NCI-H1092 treated with DMSO at 0.1 percent for 48 hours (cell line): ENCODE results near the gene SLC6A8.
A peak's percentile ranks its signal among the peaks of the same experiment; 100 is the strongest.
"Not testable (repeated sequence)": the region's sequence is repeated elsewhere in the genome, so short reads cannot be mapped to it uniquely, and the experiment has no call there.

ENCODE experiments used
- DNase-seq: peaks from one replicate; lab custom pipeline; 2025; lab: John Stamatoyannopoulos, UW

The SLC6A8 gene

DNA sequence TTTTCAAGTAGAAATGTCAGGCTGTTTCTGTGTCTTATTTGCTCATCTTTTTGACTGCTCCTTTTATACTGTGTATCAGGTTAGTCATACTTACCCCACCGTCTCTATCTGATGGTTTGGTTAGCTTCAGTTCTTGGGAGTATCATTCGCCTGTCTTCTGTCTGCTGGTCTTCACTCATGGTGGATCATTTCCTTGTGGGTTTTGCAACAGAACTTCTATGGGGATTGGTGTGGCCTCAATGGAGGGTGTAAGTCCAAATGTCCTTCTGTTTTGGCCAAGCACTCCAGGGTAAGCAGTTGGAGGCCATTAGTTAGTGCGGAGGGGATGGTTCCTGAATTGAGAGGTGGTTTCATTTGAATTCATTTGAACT lies 44.1 kb downstream of the SLC6A8 start:
- no peak for DNase-seq

DNA sequence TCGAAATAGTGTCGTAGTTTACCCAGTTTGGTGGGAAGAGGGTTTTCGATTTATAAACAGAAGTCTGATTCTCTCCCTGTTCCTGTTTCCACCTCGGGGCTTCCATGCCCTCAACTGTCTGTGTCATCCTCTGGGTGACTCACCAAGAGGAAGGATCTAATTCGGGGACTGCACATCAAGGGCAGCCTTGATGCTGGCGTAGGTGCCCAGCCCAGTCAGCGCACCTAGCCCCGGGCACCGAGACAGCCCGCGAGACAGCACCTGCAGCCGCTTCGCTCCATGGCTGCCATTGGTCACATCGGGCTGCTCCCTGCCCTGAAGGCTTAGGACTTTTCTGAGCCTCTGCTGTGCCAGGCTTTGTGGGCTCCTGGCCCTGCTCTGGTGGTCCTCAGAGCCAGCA lies 44.7 kb downstream of the SLC6A8 start:
- no peak for DNase-seq

DNA sequence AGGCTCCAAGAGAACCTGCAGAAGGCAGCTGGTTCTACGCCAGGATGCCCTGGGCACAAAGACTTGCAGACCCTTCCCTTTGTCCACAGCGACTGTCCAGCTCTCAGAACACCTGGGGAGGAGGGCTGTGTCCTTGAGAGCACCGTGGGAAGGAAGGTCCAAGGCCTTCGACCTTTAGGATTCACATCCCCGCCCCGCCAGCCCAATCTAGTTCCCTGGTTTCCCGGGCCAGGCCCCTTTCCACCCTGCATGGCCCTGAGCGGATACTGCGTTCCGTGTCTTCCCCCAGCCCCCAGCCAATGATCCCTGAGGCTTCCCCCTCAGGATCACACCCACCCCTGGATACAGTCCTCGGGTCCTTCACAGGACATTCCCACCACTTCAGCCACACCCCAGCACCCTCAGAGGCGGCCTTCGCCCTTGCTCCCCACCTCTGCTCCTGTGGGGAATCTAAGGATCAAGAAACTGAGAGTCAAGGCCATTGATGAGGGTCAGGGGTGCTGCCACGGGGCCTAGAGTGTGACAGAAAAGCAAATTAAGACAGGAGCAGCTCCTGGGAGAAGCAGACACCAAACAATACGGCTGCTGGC lies 46.0 kb downstream of the SLC6A8 start:
- no peak for DNase-seq

GRCh38 chrX:153734871-153735270 lies 47.1 kb downstream of the SLC6A8 start:
- no peak for DNase-seq

DNA sequence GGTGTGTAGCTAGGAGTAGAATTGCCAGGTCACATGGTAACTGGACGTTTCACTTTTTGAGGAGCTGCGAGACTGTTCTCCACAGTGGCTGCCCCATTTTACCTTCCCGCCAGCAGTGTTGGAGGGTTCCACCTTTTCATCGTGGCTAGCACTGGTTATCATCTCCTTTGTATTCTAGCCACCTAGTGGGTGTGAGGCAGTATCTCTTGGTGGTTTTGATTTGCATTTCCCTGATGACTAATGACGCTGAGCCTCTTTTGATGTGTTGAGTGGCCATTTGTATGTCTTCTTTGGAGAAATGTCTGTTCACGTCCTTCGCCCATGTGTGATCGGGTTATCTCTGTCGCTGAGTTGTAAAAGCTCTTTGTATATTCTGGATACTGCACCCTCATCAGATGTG lies 47.5 kb downstream of the SLC6A8 start:
- DNase-seq, result no peak

GRCh38 chrX:153736071-153736820 lies 48.5 kb downstream of the SLC6A8 start:
- no peak for DNase-seq

DNA sequence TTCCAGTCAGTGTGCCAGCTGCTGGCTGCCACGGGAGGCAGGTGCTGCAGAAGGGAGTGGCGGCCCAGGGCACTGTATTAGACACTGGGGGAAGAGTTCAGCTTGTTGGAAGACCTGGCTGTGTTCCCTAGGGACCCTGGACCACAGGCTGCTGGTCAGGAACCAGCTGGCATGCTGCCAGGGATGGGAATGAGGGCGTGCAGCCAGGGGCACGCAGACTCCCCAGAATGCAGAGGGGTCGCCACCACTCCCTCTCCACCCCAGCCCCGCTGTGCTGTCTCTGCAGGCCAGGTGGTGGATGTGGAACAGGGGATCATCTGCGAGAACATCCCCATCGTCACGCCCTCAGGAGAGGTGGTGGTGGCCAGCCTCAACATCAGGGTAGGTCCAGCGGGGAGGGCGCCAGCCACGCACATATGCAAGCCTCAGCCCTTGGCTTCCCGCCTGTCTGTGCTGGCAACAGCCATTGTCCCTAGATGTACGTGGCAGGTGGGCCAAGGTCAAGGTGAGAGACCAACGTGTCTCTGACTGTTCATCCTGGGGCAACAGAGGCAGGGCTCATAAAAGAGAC lies 49.2 kb downstream of the SLC6A8 start:
- peak; percentile 56 for DNase-seq

GRCh38 chrX:153738056-153738605 lies 50.4 kb downstream of the SLC6A8 start:
- DNase-seq, result no peak

DNA sequence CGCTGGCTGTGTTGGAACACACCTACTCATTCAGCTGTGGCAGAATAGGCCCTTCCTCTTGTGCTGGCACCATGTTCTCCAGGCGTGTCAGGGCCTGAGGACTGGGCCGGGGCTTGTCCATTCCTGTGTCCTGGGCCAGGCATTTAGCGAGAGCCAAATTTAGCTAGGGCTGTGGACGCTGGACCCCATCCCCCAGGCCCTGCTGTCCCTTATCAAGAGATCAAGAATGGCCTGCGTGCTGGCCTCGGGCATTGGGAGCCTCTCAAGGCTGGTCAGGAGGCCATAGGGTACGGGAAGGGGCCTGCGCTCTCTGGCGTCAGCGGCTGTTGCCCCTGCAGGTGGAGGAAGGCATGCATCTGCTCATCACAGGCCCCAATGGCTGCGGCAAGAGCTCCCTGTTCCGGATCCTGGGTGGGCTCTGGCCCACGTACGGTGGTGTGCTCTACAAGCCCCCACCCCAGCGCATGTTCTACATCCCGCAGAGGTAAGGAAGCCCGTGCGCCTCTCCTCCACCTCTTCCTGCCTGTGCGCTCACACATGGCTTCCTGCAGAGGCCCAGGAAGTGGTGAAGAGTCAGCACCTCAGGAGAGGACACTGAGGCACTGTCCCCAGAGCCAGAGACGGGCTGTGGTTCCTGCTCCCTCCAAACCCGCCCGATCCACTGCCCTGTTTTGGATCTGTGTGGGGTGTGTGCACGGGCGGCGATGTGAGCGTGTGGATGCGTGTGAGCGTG lies 52.2 kb downstream of the SLC6A8 start:
- no peak for DNase-seq

DNA sequence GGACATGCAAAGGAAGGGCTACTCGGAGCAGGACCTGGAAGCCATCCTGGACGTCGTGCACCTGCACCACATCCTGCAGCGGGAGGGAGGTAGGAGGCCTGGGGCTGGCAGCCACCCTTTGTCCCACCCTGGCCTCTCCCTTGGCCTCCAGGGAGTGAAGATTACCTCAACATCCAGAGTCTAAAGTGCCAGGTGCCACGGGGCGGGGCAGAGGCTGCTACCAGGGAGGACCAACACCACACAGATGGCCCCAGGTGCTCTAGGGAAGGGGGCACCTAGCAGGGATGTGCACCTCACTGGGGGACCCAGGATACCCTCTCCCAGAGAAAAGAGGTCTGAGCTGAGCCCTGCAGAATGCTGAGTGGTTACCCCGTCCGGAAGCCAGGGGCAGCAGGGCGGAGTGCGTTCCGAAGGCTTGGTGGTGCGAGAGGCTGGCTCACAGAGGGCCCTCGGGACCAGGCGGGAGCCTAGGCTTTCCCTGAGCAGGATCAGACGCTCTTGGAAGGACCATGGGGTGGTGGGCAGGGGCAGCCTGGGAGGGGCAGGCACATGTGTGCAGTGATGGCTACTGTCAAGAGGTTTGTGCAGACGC lies 53.0 kb downstream of the SLC6A8 start:
- no peak for DNase-seq

- no peak for DNase-seq
These were observed 53.7 kb downstream of the SLC6A8 start for GRCh38 chrX:153741446-153741845.

DNA sequence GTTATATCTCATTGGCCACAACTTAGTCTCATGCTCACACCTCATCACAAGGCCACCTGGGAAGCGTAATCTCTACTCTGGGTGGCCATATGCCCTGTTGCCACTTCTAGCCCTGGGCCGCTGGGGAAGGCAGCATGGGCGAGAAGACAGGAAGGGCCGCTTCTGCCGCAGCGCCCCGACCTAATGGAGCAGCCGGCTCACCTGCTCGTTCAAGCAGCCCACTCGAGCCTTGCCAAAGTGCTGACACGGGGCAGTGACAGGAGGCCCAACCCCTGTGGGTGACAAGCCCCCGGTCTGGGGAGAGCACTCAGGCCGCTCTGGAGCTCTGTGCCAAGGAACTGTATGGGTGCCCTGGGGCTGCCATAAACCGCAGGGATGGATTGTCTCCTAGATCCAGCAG lies 54.4 kb downstream of the SLC6A8 start:
- not testable (repeated sequence) for DNase-seq

DNA sequence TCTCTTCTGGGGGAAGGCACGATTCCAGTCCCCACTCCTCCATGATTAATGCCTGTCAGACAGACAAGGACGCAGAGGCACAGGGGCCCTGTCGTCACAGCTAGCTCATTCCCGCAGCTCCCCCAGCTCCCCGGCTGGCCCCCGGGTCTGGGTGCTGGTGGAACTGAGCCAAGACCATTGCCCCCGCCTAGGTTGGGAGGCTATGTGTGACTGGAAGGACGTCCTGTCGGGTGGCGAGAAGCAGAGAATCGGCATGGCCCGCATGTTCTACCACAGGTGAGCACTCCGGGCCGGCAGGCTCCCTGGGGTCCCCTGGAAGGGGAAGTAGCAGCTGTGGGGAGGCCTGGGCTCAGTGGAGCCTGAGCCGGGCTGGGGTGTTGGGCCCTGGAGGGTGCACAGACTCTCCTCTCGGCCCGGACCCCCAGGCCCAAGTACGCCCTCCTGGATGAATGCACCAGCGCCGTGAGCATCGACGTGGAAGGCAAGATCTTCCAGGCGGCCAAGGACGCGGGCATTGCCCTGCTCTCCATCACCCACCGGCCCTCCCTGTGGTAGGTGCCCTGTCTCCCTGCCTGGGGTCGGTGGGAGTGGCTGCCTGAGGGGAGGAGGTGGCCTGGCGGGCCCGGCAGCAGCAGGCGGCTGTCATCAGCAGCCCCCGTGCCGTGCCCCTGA lies 55.2 kb downstream of the SLC6A8 start:
- not testable (repeated sequence) for DNase-seq

- DNase-seq, result not testable (repeated sequence)
These were observed 55.9 kb downstream of the SLC6A8 start for GRCh38 chrX:153743468-153744209.

DNA sequence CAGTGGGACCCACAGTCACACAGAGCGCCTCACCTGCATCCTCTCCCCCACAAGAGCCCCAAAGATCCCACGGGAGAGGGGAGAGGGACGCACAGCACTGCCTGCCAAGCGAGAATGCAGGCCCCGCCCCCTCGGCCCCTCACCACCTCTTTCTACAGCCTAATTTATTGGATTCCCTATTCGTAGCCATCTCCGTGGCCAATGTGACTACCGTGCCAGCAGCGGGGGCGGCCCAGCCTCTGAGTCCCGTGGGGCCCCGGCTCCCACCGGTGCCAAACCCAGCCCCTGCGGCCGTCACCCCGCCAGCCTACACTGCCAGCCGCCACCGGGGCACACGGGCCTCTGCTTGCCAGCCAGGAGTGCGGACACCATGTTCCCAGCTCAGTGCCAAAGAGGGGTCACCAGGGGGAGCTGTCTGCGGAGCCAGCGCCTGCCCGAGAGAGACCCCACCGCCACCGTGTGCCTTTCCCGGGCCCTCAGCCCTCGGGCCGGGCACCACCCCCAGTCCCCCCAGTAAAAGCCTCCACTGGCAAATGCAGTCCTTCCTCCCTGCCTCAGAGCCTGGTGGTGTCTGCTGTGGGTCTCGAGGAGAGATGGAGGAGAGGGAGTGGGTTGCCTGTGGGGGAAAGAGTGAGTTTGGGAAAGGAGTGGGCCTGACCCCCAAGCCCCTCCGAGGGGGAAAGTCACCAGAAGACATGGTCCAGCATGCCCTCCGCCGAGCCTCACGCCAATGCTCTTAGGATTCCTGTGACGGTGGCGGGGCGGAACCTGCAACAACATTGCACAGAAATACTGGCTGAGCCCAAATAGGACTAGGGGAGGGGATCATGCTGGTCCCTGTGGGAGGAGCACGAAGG lies 56.7 kb downstream of the SLC6A8 start:
- peak; percentile 46 for DNase-seq

DNA sequence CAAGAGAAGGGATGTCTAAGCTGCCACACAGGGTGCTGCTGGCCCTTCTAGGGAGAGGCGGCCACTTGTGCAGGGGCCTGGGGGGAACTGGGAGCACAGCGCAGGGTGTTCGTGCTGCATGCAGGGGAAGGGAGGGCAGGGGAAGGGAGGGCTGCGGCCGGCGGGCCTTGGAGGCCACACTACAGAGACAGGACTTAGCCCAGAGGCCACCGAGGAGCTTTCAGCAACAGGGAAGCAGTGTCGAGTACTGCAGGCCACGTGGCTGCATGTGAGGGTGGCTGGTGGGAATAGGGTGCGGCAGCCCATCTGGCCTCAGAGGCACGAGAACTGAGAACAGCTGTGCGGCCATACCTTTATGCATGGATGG lies 57.3 kb downstream of the SLC6A8 start:
- DNase-seq, result not testable (repeated sequence)
